ENCODE results near the gene GYG2. TPM values are rescaled to one million over a fixed set of nuclear protein-coding genes. Genes with fewer than 3 reads are reported as not detected.

Gene GYG2
- total RNA-seq, 1 experiment from 2014 or later: 47.6 TPM

- H3K36me3 Mint-ChIP-seq: peaks cover 28% of the 10 kb centered on the region
- no peak for ATAC-seq
- H3K27ac Mint-ChIP-seq: peak overlapping the region; percentile 82
- TF ChIP-seq ZBTB43 (CRISPR knock-in tag; IDR thresholded peaks at IDR 0.05) (no peak), STAT6 (CRISPR knock-in tag; conservative IDR thresholded peaks at IDR 0.05; ENCODE audit: low read depth) (no peak), ZNF281 (CRISPR knock-in tag; IDR thresholded peaks at IDR 0.05) (no peak), JUN (CRISPR knock-in tag; IDR thresholded peaks at IDR 0.05) (no peak), USF2 (CRISPR knock-in tag; IDR thresholded peaks at IDR 0.05) (no peak), ETV6 (CRISPR knock-in tag; IDR thresholded peaks at IDR 0.05) (no peak), ZNF263 (CRISPR knock-in tag; IDR thresholded peaks at IDR 0.05; ENCODE audit: low read depth) (no peak), ZNF396 (CRISPR knock-in tag; IDR thresholded peaks at IDR 0.05; ENCODE audit: borderline replicate concordance) (no peak), JAZF1 (CRISPR knock-in tag; IDR thresholded peaks at IDR 0.05) (no peak), SMAD3 (CRISPR knock-in tag; IDR thresholded peaks at IDR 0.05; ENCODE audit: borderline replicate concordance) (no peak), PREB (CRISPR knock-in tag; IDR thresholded peaks at IDR 0.05; ENCODE audit: borderline replicate concordance) (no peak), ATF2 (CRISPR knock-in tag; IDR thresholded peaks at IDR 0.05; ENCODE audit: borderline replicate concordance, low read depth) (no peak), ZNF416 (CRISPR knock-in tag; IDR thresholded peaks at IDR 0.05) (no peak), AR (CRISPR knock-in tag; IDR thresholded peaks at IDR 0.05) (no peak), ATF6 (CRISPR knock-in tag; IDR thresholded peaks at IDR 0.05) (no peak), MLX (CRISPR knock-in tag; IDR thresholded peaks at IDR 0.05) (no peak)
- H3K4me3 Mint-ChIP-seq: no peak overlapping the region
- CTCF ChIA-PET: no interaction called here
- no peak for DNase-seq (ENCODE audit: low spot score)
- POLR2A ChIA-PET: no interaction called here
- H3K9me3 Mint-ChIP-seq: peaks cover 15% of the 10 kb centered on the region
- H3K4me1 Mint-ChIP-seq: peaks cover 9% of the 10 kb centered on the region; the same call in 1 of the 2 replicates
- H3K27me3 Mint-ChIP-seq (ENCODE audit: low read depth): no peaks in the 10 kb centered on the region
These were observed 43.1 kb downstream of the GYG2 start for GRCh38 chrX:2871831-2872230.
